ENCODE results near the gene SLC39A1.
"Not testable (repeated sequence)": the region's sequence is repeated elsewhere in the genome, so short reads cannot be mapped to it uniquely, and the experiment has no call there.

The SLC39A1 gene

DNA sequence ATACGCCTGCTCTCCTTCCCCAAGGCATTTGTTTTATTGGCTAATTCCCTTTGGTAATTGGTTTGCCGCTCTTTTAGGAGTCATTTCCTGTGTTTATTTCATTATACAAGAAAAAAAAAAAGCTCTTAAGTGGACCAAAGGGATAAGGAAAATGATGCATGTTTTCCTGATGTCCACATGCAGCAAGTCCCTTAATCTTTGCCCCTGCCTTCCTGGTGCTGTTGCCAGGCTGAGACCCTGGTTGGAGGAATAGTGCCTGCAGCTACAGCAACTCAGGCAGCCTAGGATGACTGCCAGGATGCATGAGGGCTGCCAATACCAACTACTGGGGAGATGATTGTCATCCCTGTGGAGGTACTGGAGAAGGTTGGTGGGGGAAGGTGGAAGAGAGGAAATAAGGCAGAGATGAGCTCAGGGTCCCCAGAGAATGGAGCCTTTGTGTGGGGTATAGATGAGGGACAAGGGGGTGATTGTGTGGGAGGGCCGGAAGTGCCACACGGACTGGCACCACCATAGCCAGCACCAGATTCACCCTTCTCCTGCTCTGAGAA lies 34.5 kb downstream of the SLC39A1 start:
- DNase-seq, result no peak

DNA sequence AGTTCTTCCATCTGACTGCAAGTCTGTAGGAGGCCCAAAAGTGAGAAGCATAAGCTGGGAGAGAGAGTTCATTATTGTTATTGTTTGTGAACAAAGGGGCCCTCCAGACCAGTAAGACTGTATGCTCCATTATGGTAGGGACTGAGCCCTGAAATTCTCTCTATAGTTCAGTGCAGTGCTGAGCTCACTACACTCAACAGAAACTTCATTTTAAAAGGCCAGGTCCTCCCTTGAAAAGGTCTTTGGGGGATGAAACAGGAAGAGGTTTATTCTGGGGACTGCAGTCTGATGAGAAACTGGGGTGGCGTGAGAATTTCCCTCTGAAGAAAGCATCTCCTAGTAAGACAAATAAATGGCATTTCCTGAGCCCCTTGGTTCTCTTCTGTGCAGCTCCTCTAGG lies 35.1 kb downstream of the SLC39A1 start:
- no peak for DNase-seq

DNA sequence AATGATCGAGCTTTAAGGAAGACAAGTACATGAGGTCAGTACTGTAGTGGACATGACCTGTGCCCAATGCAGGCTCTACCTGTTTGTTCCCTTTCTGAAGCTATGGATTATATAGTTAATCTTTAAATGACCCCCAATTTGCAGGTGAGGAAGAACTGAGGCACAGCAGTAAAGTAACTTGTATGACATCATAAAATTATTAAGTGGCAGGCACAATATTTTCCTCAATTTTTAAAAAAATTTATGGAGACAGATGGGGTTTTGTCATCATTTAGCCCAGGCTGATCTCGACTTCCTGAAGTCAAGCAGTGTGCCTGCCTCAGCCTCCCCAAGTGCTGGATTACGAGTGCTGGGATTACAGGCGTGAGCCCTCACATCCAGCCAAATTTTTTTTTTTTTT lies 36.9 kb downstream of the SLC39A1 start:
- no peak for DNase-seq

DNA sequence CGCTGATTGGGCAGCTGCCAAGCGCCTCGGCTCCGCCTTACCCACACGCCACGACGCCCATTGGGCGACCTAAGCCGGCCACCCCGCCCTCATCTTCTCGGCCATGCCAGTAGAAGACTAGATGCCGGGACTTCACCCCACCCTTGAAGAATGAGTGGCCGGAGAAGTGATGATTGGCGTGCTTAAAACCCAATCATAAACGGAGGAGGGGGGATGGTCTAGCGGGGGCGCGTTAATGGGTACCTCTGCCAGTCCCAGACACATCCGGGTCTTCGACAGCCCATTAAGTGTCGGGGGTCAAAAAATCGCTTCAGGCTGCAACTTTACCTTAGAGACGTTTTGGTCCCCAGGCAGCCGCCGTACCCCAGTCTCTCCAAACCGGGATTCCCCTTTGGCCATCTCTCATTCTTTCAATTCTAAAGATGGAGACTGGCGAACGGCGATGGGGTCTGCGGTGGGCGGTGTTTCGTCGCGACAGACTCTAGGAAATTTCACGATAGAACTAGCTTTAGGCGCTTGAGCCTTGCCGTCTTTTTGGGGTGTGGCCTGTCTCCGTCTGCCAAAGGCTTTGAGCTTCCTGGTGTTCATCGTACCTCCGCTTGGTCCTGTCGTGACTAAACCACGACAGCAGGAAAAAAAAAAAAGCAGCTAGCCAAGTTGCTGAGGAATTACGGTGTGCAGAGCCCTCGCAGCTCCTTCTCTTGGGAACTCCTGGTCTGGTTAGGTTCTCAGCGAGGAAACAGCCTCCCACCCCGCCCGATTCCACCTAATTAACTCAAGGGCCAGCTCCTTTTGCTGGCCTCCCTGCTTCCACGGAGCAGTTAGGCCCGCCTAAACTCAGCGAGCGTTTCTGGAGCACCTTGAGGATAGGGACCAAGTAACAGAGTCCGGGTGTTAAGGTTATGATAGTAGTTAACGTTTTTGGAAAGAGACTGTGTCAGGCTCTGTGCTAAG lies 40.1 kb downstream of the SLC39A1 start, which contains the start of gene GATAD2B:
Gene GATAD2B, minus strand, starts transcription at position 1 of the 954 bp plus-strand sequence. CDS start 94,625 bp downstream, outside the sequence.
- DNase-seq, result peak; percentile 98 to 100 (median 99)

DNA sequence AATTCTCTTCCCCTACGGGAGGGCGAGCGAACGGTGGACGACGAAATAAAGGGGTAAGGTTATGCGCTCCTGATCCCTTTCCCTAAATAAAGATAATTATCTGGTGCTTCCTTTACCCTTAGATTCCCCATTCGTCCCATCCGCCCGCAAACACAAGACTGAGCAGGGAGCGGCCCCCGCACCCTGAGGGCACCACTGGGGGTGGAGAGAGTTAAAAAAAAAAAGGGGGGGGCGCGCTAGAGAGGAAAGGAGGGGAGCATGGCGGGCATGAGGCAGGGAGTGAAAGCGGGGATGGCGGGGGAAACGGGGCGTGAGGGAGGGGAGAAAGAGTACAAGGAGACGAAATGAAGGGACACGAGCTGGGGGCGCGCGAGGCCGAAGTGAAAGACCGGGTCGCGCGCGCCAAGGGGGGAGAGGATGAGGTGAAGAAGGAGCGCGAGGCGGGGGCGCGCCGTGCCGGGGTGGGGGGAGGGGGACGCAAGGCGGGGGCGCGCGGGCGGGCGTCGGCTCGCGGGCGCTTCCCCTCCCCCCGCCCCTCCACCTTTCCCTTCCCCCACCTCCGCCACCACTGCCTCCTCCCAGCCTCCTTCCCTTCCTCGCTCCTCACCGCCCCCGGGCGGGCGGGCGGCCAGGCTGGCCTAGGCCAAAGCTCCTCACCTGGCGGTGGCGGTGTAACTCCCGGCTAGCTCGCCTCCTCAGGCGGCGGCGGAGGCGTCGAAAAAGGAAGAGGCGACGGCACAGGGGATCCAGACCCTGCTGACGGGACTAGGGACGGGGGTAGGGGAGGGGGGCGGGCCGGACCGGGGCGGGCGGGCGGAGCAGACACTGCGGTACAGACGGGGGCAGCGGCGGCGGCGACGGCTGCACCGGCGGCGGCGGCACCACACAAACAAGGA lies 41.0 kb downstream of the SLC39A1 start:
- peak in 3 of 6 experiments; percentile 60 to 74 (median 67) for DNase-seq

DNA sequence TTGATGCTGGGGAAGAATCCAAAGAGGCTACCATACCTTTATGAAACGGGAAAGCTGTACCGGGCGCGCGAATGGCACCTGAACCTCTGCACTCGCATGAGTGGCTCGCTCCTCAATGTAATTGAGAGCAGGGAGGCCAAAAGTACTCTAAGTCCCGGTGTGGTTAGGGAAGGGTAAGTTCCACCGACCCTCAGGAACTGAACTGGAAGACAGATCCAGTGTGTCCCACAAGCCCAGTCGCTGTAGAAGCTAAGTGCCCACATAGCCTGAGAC lies 41.6 kb downstream of the SLC39A1 start:
- no peak for DNase-seq

DNA sequence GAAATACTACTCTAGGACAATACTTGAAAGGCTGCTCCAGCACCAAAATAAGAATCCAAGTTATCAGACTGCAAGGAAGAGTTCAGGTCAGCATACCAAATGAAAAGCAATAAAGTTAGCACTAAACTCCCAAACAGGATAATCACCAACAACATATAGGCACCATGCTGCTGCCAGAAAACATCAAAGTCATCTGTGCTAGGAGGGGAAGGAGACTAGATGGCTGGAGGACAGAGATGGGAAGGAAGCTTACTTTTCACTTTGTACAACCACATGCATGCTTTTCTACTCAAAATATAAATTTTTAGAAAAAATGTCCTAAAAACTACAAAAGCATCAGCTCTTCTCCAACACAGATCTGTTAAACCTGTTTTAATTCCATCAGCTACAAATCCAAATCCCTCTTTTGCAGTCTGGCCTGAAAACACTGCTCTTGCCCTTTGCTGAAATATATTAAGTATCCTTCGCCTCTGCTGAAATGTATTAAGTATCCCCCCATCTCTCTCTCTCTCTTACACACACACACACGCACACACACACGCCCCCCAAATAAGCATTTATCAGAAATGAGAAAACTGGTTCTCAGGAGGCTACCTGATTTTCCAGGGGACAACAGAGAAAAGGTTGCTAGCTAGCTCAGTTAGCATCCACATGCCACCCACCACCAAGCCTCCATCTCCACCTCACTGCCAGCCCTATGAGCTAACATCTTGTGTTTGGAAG lies 42.1 kb downstream of the SLC39A1 start:
- no peak for DNase-seq

DNA sequence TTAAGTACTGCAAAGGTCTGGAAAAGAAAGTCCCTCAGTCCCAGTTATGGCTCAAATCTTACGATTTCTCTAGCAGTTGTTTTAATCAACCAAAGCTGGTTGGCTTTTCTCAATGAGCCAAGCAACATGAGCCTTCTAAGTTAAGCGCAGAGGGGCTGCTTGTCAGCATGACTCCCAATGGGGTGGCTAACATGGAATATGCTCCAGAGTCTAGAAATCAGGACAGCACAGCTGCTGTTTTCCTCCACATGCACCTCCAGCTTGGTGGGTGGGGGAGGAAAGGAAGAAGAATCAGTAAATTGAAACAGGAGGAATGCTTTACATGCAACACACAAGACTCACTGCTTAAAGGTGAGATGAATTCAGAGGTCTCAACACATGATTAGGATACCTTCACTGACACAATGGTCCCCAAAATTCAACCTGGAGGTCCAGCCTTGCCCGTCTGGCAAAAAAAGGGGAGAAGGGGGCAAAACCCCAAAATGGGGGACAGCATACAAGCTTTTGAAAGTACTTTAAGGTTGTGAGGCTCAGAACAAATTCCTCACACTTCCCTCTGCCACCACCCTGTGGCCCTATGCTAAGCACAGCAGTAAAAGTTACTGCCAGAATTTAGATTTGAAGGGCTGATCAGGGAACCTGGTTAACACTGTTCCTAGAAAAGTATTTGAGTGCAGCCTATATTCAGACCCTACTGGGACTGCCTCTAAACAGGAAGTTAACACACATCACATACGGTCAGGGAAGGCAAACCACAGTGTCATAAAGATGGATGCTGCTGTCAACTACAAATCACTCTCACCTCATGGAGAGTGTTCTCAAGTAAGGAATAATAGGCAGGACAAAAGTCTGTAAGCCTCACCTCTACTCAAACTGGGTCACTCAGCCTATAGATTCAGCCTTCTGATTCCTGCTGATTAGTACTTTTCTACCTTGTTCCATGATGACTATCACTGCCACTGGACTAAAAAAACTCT lies 43.2 kb downstream of the SLC39A1 start:
- peak in 3 of 6 experiments; percentile 10 to 35 (median 23) for DNase-seq

DNA sequence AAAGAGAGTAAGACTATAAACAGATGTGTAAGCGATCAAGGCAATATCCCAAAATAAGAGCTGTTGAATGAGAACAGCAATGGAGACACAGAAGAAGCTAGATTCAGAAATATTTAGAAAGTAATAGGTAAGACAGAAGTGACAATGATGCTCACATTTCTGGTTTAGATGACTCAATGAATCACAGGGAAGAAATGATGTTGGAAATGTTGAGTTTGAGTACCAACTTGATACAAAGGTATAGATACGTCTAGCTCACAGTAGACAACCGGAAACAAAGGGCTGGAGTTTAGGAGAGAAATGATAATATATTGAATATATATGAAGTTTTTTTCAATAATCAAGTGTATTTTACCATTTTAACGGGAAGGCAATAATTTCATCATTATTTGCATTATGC lies 47.0 kb downstream of the SLC39A1 start:
- no peak for DNase-seq

DNA sequence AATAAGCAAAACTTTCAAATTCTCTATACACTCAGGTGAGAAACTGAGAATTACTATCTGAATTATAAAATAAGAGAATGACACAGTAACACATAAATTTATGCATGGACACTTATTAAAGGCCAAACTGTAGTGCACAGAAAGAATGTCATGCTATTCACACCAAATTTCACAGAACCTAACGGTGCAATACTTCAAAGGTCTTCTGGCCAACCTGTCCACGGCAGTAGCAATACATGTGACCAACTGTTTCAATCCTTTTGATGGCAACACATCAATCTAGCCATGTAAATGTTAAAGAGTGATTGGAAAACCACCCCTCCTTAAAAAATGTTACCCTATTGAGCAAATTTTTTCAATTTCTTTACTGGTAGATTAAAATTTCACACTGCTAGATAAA lies 51.0 kb downstream of the SLC39A1 start:
- DNase-seq, result no peak

DNA sequence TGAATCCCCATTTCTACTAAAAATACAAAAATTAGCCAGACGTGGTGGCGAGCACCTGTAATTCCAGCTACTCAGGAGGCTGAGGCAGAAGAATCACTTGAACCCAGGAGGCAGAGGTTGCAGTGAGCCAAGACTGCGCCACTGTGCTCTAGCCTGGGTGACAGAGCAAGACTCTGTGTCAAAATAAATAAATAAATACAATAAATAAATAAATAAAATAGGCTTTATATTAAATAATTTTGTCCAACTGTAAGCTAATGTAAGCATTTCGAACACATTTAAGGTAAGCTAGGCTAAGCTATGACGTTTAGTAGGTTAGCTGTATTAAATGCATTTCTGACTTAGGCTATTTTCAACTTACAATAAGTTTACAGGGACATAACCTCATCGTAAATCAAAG lies 52.8 kb downstream of the SLC39A1 start:
- DNase-seq, result not testable (repeated sequence)

Data from stimulated activated naive CD4-positive, alpha-beta T cell (primary cell).